ENCODE results near the gene AOX1. TPM values are rescaled to one million over a fixed set of nuclear protein-coding genes. Genes with fewer than 3 reads are reported as not detected.

AOX1 gene
- total RNA-seq, 4 donors from 2014 or later: 47.2 to 144 (median 69.8) TPM

DNA sequence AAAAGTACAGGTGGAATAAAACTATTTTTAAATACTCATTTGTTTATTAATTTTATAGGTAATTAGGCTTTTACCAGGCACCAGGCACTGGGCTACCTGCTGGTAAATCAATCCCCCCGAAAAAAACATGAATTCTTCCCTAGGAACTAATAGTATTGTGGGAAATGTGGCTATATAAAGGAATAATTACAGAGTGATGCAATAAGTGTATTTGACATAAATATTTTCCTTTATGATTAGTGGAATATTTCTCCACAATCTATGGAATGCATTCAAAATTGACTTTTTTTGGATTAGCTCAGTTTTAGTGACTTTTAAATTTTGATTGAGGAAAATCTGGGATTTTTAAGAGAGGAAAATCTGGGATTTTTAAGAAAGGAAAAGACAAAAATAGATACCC, 116.2 kb downstream of the AOX1 start:
- Histone ChIP-seq H3K36me3 (no peaks in the 10 kb centered on the region), H3K27me3 (no peaks in the 10 kb centered on the region), H3K9me3 (no peaks in the 10 kb centered on the region), H3K4me3 (replicated peaks in 1 of 3) (no peak overlapping the region), H3K4me1 (no peaks in the 10 kb centered on the region), H3K27ac (no peak overlapping the region)
- intact Hi-C loops (cut with DNase I): loop anchor here (10.0 kb wide), 1 partner anchor 117 kb away; the partner anchor contains the start of gene AOX1
- DNase-seq: no peak
- TF ChIP-seq POLR2A (IDR thresholded peaks at IDR 0.05): no peak
- TF ChIP-seq, protein P1, sequence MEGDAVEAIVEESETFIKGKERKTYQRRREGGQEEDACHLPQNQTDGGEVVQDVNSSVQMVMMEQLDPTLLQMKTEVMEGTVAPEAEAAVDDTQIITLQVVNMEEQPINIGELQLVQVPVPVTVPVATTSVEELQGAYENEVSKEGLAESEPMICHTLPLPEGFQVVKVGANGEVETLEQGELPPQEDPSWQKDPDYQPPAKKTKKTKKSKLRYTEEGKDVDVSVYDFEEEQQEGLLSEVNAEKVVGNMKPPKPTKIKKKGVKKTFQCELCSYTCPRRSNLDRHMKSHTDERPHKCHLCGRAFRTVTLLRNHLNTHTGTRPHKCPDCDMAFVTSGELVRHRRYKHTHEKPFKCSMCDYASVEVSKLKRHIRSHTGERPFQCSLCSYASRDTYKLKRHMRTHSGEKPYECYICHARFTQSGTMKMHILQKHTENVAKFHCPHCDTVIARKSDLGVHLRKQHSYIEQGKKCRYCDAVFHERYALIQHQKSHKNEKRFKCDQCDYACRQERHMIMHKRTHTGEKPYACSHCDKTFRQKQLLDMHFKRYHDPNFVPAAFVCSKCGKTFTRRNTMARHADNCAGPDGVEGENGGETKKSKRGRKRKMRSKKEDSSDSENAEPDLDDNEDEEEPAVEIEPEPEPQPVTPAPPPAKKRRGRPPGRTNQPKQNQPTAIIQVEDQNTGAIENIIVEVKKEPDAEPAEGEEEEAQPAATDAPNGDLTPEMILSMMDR (IDR thresholded peaks at IDR 0.05): no peak
- WGBS, 2 donors: 79 to 83% methylated on average over 1 of the region's 1 CpG

GRCh38 chr2:200702646-200703118, 116.9 kb downstream of the AOX1 start:
- intact Hi-C loops (cut with DNase I): loop anchor here (10.0 kb wide), 1 partner anchor 118 kb away; the partner anchor contains the start of gene AOX1
- TF ChIP-seq, protein P1 (IDR thresholded peaks at IDR 0.05): no peak
- TF ChIP-seq POLR2A (IDR thresholded peaks at IDR 0.05): no peak
- WGBS, 2 donors: 79 to 82% methylated on average over 4 of the region's 4 CpGs

GRCh38 chr2:200703127-200703925, 117.5 kb downstream of the AOX1 start:
- TF ChIP-seq POLR2A (IDR thresholded peaks at IDR 0.05): no peak
- TF ChIP-seq, protein P1 (IDR thresholded peaks at IDR 0.05): peak in 5 of 6 experiments; percentile 20 to 69 (median 54)

More at GRCh38 chr2:200702646-200703118, 116.9 kb downstream of the AOX1 start:
- Histone ChIP-seq H3K27ac (no peak overlapping the region), H3K4me1 (no peaks in the 10 kb centered on the region), H3K9me3 (no peaks in the 10 kb centered on the region), H3K27me3 (no peaks in the 10 kb centered on the region), H3K4me3 (replicated peaks in 1 of 3) (no peak overlapping the region), H3K36me3 (no peaks in the 10 kb centered on the region)
- no peak for DNase-seq

DNA sequence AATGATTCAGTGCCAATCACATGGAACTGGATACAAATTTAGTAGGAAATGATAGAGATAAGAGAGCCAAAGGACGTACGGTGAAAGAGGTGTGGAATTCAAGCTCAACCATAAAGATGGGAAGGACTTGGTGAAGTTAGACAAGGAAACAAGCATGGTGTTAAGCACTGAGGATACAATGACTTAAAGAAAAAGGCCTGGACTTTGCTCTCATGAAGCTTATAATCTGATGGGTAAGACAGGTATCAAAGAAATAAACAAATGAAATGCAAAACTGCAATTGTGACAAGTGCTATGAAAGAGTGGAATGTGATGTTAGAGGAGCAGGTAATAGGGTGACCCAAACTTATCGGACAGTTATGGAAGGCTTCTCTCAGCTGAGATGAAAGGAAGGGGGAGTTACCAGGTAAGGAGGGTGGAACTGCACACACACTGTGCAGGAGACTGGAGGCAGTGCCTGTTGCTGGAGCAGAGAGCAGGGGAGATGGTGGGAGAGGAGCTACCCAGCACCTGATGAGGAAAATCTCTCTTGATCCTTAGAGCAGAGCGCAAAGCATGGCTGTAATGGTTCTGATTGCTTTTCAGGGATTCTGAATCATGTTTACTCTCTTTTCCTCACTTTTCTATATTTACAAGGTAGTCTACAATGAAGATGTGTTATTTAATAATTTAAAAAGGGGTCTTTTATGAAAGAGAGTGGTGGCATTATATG, 118.3 kb downstream of the AOX1 start:
- Histone ChIP-seq H3K4me3 (replicated peaks in 1 of 3) (no peak overlapping the region), H3K27me3 (no peaks in the 10 kb centered on the region), H3K9me3 (no peaks in the 10 kb centered on the region), H3K4me1 (no peaks in the 10 kb centered on the region), H3K27ac (no peak overlapping the region), H3K36me3 (no peaks in the 10 kb centered on the region)
- no peak for DNase-seq
- intact Hi-C loops (cut with DNase I): loop anchor here (10.0 kb wide), 1 partner anchor 119 kb away; the partner anchor contains the start of gene AOX1
- TF ChIP-seq, protein P1 (IDR thresholded peaks at IDR 0.05): no peak
- no peak for TF ChIP-seq POLR2A (IDR thresholded peaks at IDR 0.05)
- 49 to 51% methylated on average over 4 of the region's 4 CpGs for WGBS, 2 donors

More at GRCh38 chr2:200703127-200703925, 117.5 kb downstream of the AOX1 start:
- H3K4me1 ChIP-seq: no peaks in the 10 kb centered on the region
- peak; percentile 5 to 6 for DNase-seq
- no peak overlapping the region for H3K27ac ChIP-seq
- H3K9me3 ChIP-seq: no peaks in the 10 kb centered on the region
- no peaks in the 10 kb centered on the region for H3K36me3 ChIP-seq
- no peaks in the 10 kb centered on the region for H3K27me3 ChIP-seq
- no peak overlapping the region for H3K4me3 ChIP-seq (replicated peaks in 1 of 3)
- 42 to 48% methylated on average over 6 of the region's 6 CpGs for WGBS, 2 donors
- intact Hi-C loops (cut with DNase I): loop anchor here (10.0 kb wide), 1 partner anchor 119 kb away; the partner anchor contains the start of gene AOX1

All from thyroid gland (tissue), 4 donors.